ENCODE data around the gene NCKAP5. TPM values are rescaled to one million over a fixed set of nuclear protein-coding genes. Genes with fewer than 3 reads are reported as not detected.

NCKAP5 gene
- total and polyA plus RNA-seq, 2 of the 13 experiments (the other 11 are each of a cell fraction or from before 2014, with no cell fraction given): 0.01 TPM; not detected in 1

GRCh38 chr2:133315280-133315679 lies 253.0 kb downstream of the NCKAP5 start:
- DNase-seq (ENCODE audit: low spot score): no peak
- TF ChIP-seq FOSL1 (CRISPR knock-in tag; IDR thresholded peaks at IDR 0.05; ENCODE audit: borderline replicate concordance): no peak
- TF ChIP-seq MNT (IDR thresholded peaks at IDR 0.05): no peak
- peak; percentile 98 for TF ChIP-seq CREB1 (IDR thresholded peaks at IDR 0.05)
- TF ChIP-seq CREB1 (CRISPR knock-in tag; IDR thresholded peaks at IDR 0.05): no peak
- TF ChIP-seq ZNF670 (CRISPR knock-in tag; IDR thresholded peaks at IDR 0.05; ENCODE audit: borderline replicate concordance): no peak
- TF ChIP-seq ZNF562 (CRISPR knock-in tag; IDR thresholded peaks at IDR 0.05; ENCODE audit: borderline replicate concordance): no peak
- peak; percentile 99 for TF ChIP-seq ATF7 (IDR thresholded peaks at IDR 0.05)
- no peak for TF ChIP-seq ATF7 (CRISPR knock-in tag; IDR thresholded peaks at IDR 0.05)
- no peak overlapping the region for H3K27ac ChIP-seq (ENCODE audit: extremely low read length, insufficient read depth, low read length)
- no peak overlapping the region for H3K9ac ChIP-seq (ENCODE audit: insufficient read depth, low read depth, low read length)
- WGBS (ENCODE audit: low lambda C conversion rate): 26% methylated on average over 6 of the region's 6 CpGs
- H3K4me1 ChIP-seq (ENCODE audit: insufficient read depth, low read length): no peaks in the 10 kb centered on the region
- no peaks in the 10 kb centered on the region for H3K27me3 ChIP-seq (ENCODE audit: control insufficient read depth in 1 of 2, insufficient read depth in 2 of 2, low read length in 2 of 2)
- intact Hi-C loops (cut with micrococcal nuclease; ENCODE audit: unreplicated experiment): no loop called here
- CTCF ChIA-PET (ENCODE audit: low intra/inter-chr PET ratio, low total read pairs): no interaction called here
- H2AFZ ChIP-seq (ENCODE audit: low read length): no peak overlapping the region
- no TSS peak for BruUV-seq (replicated peaks)
- FAIRE-seq: no peak
- H3K4me3 ChIP-seq (replicated peaks in 1 of 3; ENCODE audit: insufficient read depth in 1 of 3, low read depth in 2 of 3, low read length in 3 of 3): no peak overlapping the region
- H3K79me2 ChIP-seq (ENCODE audit: insufficient read depth, low read length): no peaks in the 10 kb centered on the region
- peaks cover 28% of the 10 kb centered on the region for H3K9me3 ChIP-seq (ENCODE audit: low read length)
- no peaks in the 10 kb centered on the region for H4K20me1 ChIP-seq (ENCODE audit: insufficient read depth, low read length)
- H3K4me2 ChIP-seq (ENCODE audit: low read depth, low read length): no peak overlapping the region
- in situ Hi-C loops (cut with HindIII; ENCODE audit: extremely low pct_ligation_motif_present, low pct_unique_long_range_greater_than_20kb): no loop called here
- H3K36me3 ChIP-seq (replicated peaks in 1 of 2; ENCODE audit: control insufficient read depth in 1 of 2, insufficient read depth in 2 of 2, low read length in 2 of 2): no peaks in the 10 kb centered on the region
- POLR2A ChIA-PET: no interaction called here
- no peak for ATAC-seq

- H3K4me1 ChIP-seq (ENCODE audit: insufficient read depth, low read length): no peaks in the 10 kb centered on the region
- no peak for ATAC-seq
- no peak overlapping the region for H3K27ac ChIP-seq (ENCODE audit: extremely low read length, insufficient read depth, low read length)
- H3K9me3 ChIP-seq (ENCODE audit: low read length): peaks cover 23% of the 10 kb centered on the region
- WGBS (ENCODE audit: low lambda C conversion rate): 41% methylated on average over 4 of the region's 4 CpGs
- no peak for DNase-seq (ENCODE audit: low spot score)
- H4K20me1 ChIP-seq (ENCODE audit: insufficient read depth, low read length): no peaks in the 10 kb centered on the region
- no peaks in the 10 kb centered on the region for H3K27me3 ChIP-seq (ENCODE audit: control insufficient read depth in 1 of 2, insufficient read depth in 2 of 2, low read length in 2 of 2)
- no peak for FAIRE-seq
- no peak overlapping the region for H3K9ac ChIP-seq (ENCODE audit: insufficient read depth, low read depth, low read length)
- no TSS peak for BruUV-seq (replicated peaks)
- H3K36me3 ChIP-seq (replicated peaks in 1 of 2; ENCODE audit: control insufficient read depth in 1 of 2, insufficient read depth in 2 of 2, low read length in 2 of 2): no peaks in the 10 kb centered on the region
- no peak overlapping the region for H3K4me3 ChIP-seq (replicated peaks in 1 of 3; ENCODE audit: insufficient read depth in 1 of 3, low read depth in 2 of 3, low read length in 3 of 3)
- intact Hi-C loops (cut with micrococcal nuclease; ENCODE audit: unreplicated experiment): no loop called here
- ChIA-PET POLR2A (no interaction called here), CTCF (ENCODE audit: low intra/inter-chr PET ratio, low total read pairs) (no interaction called here)
- H2AFZ ChIP-seq (ENCODE audit: low read length): no peak overlapping the region
- in situ Hi-C loops (cut with HindIII; ENCODE audit: extremely low pct_ligation_motif_present, low pct_unique_long_range_greater_than_20kb): no loop called here
- no peak overlapping the region for H3K4me2 ChIP-seq (ENCODE audit: low read depth, low read length)
- no peaks in the 10 kb centered on the region for H3K79me2 ChIP-seq (ENCODE audit: insufficient read depth, low read length)
- no peak for TF ChIP-seq NFYB (CRISPR knock-in tag; IDR thresholded peaks at IDR 0.05)
- no peak for TF ChIP-seq ZNF124 (CRISPR knock-in tag; IDR thresholded peaks at IDR 0.05)
- no peak for TF ChIP-seq TARDBP (CRISPR knock-in tag; IDR thresholded peaks at IDR 0.05)
- TF ChIP-seq PITX1 (CRISPR knock-in tag; IDR thresholded peaks at IDR 0.05): no peak
- TF ChIP-seq ZNF18 (CRISPR knock-in tag; IDR thresholded peaks at IDR 0.05; ENCODE audit: insufficient replicate concordance): no peak
- TF ChIP-seq JUNB (CRISPR knock-in tag; IDR thresholded peaks at IDR 0.05; ENCODE audit: borderline replicate concordance): no peak
- no peak for TF ChIP-seq STAT6 (CRISPR knock-in tag; IDR thresholded peaks at IDR 0.05; ENCODE audit: borderline replicate concordance)
- TF ChIP-seq RFXAP (CRISPR knock-in tag; IDR thresholded peaks at IDR 0.05; ENCODE audit: borderline replicate concordance): no peak
Measured at GRCh38 chr2:133314795-133315194, 253.5 kb downstream of the NCKAP5 start.

Data from HepG2 (cell line).